Nephron progenitor cell (in vitro differentiated cells): ENCODE data around the gene NAT10.

Source experiments
- DNase-seq: peaks from one replicate; pipeline ENCODE4 v3.0.0; 2021
- H3K27ac Mint-ChIP-seq: 2 replicates; pipeline ENCODE4 v1.8.0; 2021; ENCODE audit warnings: mild to moderate bottlenecking, moderate library complexity, mixed read lengths
- H3K27me3 Mint-ChIP-seq: 2 replicates; pipeline ENCODE4 v1.8.0; 2021; ENCODE audit warnings: mild to moderate bottlenecking, low read depth, mixed read lengths; ENCODE audit not compliant: poor library complexity
- H3K36me3 Mint-ChIP-seq: 2 replicates; pipeline ENCODE4 v1.8.0; 2021; ENCODE audit warnings: low read depth, mixed read lengths
- H3K4me1 Mint-ChIP-seq: 2 replicates; pipeline ENCODE4 v1.8.0; 2021; ENCODE audit warnings: mixed read lengths
- H3K4me3 Mint-ChIP-seq: 2 replicates; pipeline ENCODE4 v1.8.0; 2021; ENCODE audit warnings: mild to moderate bottlenecking, moderate library complexity, mixed read lengths
- H3K9me3 Mint-ChIP-seq: 2 replicates; pipeline ENCODE4 v1.8.0; 2021; ENCODE audit warnings: mild to moderate bottlenecking, moderate library complexity, mixed read lengths
- CTCF ChIP-seq: fragments of 200-600 bp; sonication (generic); IDR thresholded peaks from 2 replicates; pipeline ENCODE4 v1.5.0; 2021; ENCODE audit warnings: antibody characterized with exemption

NAT10 gene

DNA sequence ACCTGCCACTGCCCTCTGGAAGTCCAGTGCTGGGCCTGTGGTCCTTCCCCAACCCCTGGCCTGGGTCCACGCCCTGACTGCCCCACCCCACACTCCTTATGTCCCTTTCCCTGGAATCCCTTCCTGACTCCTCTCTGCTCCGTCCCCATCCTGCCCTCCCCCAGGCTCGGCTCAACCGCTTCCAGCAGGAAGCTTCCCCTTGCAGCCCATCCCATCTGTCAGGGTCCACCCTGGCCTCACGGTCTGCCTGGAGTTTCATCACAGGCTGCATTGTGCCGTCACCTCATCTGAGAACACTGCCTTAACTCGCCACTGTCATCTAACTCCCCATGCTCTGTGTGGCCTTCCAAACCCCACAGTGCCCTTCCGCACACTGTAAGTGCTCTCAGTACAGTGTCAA is 64.3 kb downstream of the NAT10 start:
- peaks cover 43% of the 10 kb centered on the region for H3K27me3 Mint-ChIP-seq
- H3K27ac Mint-ChIP-seq, result no peak overlapping the region
- peaks cover 40% of the 10 kb centered on the region for H3K4me1 Mint-ChIP-seq
- DNase-seq, result no peak
- peaks cover 10% of the 10 kb centered on the region for H3K36me3 Mint-ChIP-seq
- TF ChIP-seq CTCF, result no peak
- H3K9me3 Mint-ChIP-seq, result no peaks in the 10 kb centered on the region
- no peak overlapping the region for H3K4me3 Mint-ChIP-seq

GRCh38 chr11:34173050-34173449 is 67.6 kb downstream of the NAT10 start:
- TF ChIP-seq CTCF, result no peak
- Mint-ChIP-seq H3K9me3 (no peaks in the 10 kb centered on the region), H3K27me3 (peaks cover 61% of the 10 kb centered on the region), H3K36me3 (no peaks in the 10 kb centered on the region), H3K4me3 (no peak overlapping the region), H3K27ac (no peak overlapping the region), H3K4me1 (peaks cover 40% of the 10 kb centered on the region)
- no peak for DNase-seq

GRCh38 chr11:34174412-34175041 is 69.1 kb downstream of the NAT10 start:
- Mint-ChIP-seq H3K9me3 (no peaks in the 10 kb centered on the region), H3K4me1 (peaks cover 26% of the 10 kb centered on the region), H3K36me3 (no peaks in the 10 kb centered on the region), H3K27ac (no peak overlapping the region), H3K27me3 (peaks cover 75% of the 10 kb centered on the region), H3K4me3 (peak overlapping the region; percentile 67)
- TF ChIP-seq CTCF, result peak; percentile 94
- DNase-seq, result peak; percentile 92

DNA sequence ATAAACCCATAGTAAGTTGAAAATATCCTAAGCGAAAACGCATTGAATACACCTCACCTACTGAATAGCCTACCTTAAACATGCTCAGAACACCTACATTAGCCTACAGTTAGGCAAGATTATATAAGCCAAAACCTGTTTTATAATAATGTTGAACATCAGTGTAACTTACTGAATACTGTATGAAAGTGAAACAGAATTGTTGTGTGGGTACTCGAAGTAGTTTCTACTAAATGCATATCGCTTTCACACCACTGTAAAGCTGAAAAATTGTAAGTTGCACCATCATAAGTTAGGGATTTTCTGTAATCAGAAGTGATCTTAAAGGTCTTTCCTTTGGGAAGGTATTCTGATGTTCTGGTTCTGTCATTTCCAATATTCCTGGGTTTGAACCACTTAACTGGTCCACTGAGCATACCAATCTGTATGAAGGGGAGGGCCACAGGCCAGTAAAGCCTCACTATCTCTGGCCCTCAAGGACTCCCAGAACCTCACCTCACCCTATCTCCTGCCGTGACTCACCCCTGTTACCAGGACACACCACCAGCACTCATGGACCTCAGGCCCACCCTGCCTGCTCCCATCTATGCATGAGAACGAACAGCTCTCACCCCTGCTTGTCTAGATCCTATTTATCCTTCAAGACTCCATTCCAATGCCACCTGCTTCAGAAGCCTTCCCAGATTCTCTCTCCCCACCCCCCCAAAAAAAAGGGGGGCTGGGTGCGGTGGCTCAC is 70.0 kb downstream of the NAT10 start:
- no peak overlapping the region for H3K4me3 Mint-ChIP-seq
- no peak for DNase-seq
- no peaks in the 10 kb centered on the region for H3K36me3 Mint-ChIP-seq
- H3K4me1 Mint-ChIP-seq, result peaks cover 17% of the 10 kb centered on the region
- H3K27ac Mint-ChIP-seq, result no peak overlapping the region
- peaks cover 74% of the 10 kb centered on the region for H3K27me3 Mint-ChIP-seq
- no peak for TF ChIP-seq CTCF
- H3K9me3 Mint-ChIP-seq, result no peaks in the 10 kb centered on the region

DNA sequence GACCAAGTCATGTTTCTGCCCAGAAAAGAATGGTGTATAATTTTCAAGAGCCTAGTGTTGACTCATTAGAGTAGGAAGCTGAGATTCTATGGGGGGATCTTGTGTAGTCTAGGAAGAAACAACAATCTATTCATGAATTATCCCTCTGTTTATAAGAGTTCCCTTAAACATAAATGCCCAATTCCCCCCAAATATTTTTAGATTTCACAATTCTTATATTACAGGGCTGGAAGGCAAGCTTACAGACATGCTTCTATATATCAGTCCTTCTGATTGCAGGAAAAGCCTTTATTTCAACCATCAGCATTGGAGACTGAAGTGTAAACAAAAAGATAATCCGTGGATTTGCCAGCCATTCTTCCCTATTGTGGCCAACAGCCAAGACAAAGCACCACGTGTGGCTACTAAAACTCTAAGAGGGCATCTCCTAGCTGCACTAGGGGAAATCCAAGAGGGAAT is 71.4 kb downstream of the NAT10 start:
- H3K27me3 Mint-ChIP-seq, result peaks cover 67% of the 10 kb centered on the region
- no peak overlapping the region for H3K4me3 Mint-ChIP-seq
- peaks cover 15% of the 10 kb centered on the region for H3K4me1 Mint-ChIP-seq
- H3K9me3 Mint-ChIP-seq, result no peaks in the 10 kb centered on the region
- no peak for DNase-seq
- H3K36me3 Mint-ChIP-seq, result no peaks in the 10 kb centered on the region
- no peak for TF ChIP-seq CTCF
- H3K27ac Mint-ChIP-seq, result no peak overlapping the region
